Loucy (cell line): ENCODE results near the gene NOVA2.

Experiments
- H2AFZ ChIP-seq: fragments of 200-600 bp; sonication (generic); 2 replicates; pipeline ENCODE4 v1.6.0; 2016; ENCODE audit warnings: antibody characterized with exemption, mild to moderate bottlenecking, low read length, moderate library complexity
- H3F3A ChIP-seq: fragments of 200-600 bp; 2 replicates; pipeline ENCODE4 v1.6.0; 2016; ENCODE audit warnings: antibody characterized with exemption, low read depth, mild to moderate bottlenecking
- H3K27me3 ChIP-seq: fragments of 200-600 bp; sonication (generic); 2 replicates; pipeline ENCODE4 v1.6.1; 2014; ENCODE audit warnings: low read length, mild to moderate bottlenecking; ENCODE audit not compliant: insufficient read depth, poor library complexity, severe bottlenecking
- H3K36me3 ChIP-seq: fragments of 200-600 bp; sonication (generic); 2 replicates; pipeline ENCODE4 v1.6.1; 2016; ENCODE audit warnings: low read length; ENCODE audit not compliant: insufficient read depth
- H3K4me1 ChIP-seq: fragments of 200-600 bp; sonication (generic); 2 replicates; pipeline ENCODE4 v1.5.1; 2014; ENCODE audit warnings: low read length, mild to moderate bottlenecking; ENCODE audit not compliant: insufficient read depth, poor library complexity, severe bottlenecking
- H3K4me2 ChIP-seq: fragments of 200-600 bp; sonication (generic); 2 replicates; pipeline ENCODE4 v1.6.0; 2014; ENCODE audit warnings: antibody characterized with exemption, low read length, low read depth, mild to moderate bottlenecking; ENCODE audit not compliant: poor library complexity, severe bottlenecking
- H3K4me3 ChIP-seq: fragments of 200-600 bp; sonication (generic); 2 replicates; pipeline ENCODE4 v1.5.1; 2014; ENCODE audit warnings: low read length, mild to moderate bottlenecking, mixed read lengths; ENCODE audit not compliant: poor library complexity, severe bottlenecking
- H3K79me2 ChIP-seq: fragments of 200-600 bp; sonication (generic); 2 replicates; pipeline ENCODE4 v1.6.1; 2014; ENCODE audit warnings: low read length; ENCODE audit not compliant: insufficient read depth
- H3K9ac ChIP-seq: fragments of 200-600 bp; sonication (generic); 2 replicates; pipeline ENCODE4 v1.6.0; 2014; ENCODE audit warnings: mild to moderate bottlenecking, low read depth, low read length, moderate library complexity; ENCODE audit not compliant: poor library complexity, severe bottlenecking
- H3K9me2 ChIP-seq: fragments of 200-600 bp; sonication (generic); replicated peaks from 2 replicates; pipeline ENCODE4 v1.6.1; 2016; ENCODE audit warnings: low read depth, low read length, mixed read lengths
- H3K9me3 ChIP-seq: fragments of 200-600 bp; sonication (generic); 2 replicates; pipeline ENCODE4 v1.6.1; 2014; ENCODE audit warnings: mild to moderate bottlenecking, antibody characterized with exemption, low read length, low read depth; ENCODE audit not compliant: insufficient read depth
- H4K20me1 ChIP-seq: fragments of 200-600 bp; sonication (generic); 2 replicates; pipeline ENCODE4 v1.6.0; 2014; ENCODE audit warnings: antibody characterized with exemption, low read length, mild to moderate bottlenecking; ENCODE audit not compliant: insufficient read depth, poor library complexity, severe bottlenecking
- CTCF ChIP-seq: fragments of 200-600 bp; sonication (generic); conservative IDR thresholded peaks from 2 replicates; pipeline ENCODE4 v1.5.1; 2014; ENCODE audit warnings: mild to moderate bottlenecking, antibody characterized with exemption, low read length
- EZH2phosphoT487 ChIP-seq: fragments of 200-600 bp; IDR thresholded peaks from 2 replicates; pipeline ENCODE4 v1.6.1; 2018; ENCODE audit warnings: antibody characterized with exemption, mild to moderate bottlenecking, moderate library complexity, borderline replicate concordance

The NOVA2 gene

GRCh38 chr19:45954156-45954555, 19.5 kb downstream of the NOVA2 start:
- Histone ChIP-seq H3K27me3 (no peaks in the 10 kb centered on the region), H2AFZ (no peak overlapping the region), H3K4me1 (peaks cover 34% of the 10 kb centered on the region), H3K9ac (no peak overlapping the region), H3K79me2 (no peaks in the 10 kb centered on the region), H4K20me1 (no peaks in the 10 kb centered on the region), H3K4me3 (no peak overlapping the region), H3K36me3 (no peaks in the 10 kb centered on the region), H3K4me2 (no peak overlapping the region), H3F3A (no peaks in the 10 kb centered on the region), H3K9me2 (no peaks in the 10 kb centered on the region), H3K9me3 (no peaks in the 10 kb centered on the region)
- TF ChIP-seq EZH2phosphoT487, result no peak
- no peak for TF ChIP-seq CTCF

- no peaks in the 10 kb centered on the region for H3K79me2 ChIP-seq
- H3K36me3 ChIP-seq, result no peaks in the 10 kb centered on the region
- H3K27me3 ChIP-seq, result no peaks in the 10 kb centered on the region
- peaks cover 34% of the 10 kb centered on the region for H3K4me1 ChIP-seq
- no peaks in the 10 kb centered on the region for H4K20me1 ChIP-seq
- H3K9me2 ChIP-seq, result no peaks in the 10 kb centered on the region
- no peak for TF ChIP-seq EZH2phosphoT487
- no peak for TF ChIP-seq CTCF
- no peak overlapping the region for H3K9ac ChIP-seq
- no peak overlapping the region for H2AFZ ChIP-seq
- H3K4me3 ChIP-seq, result no peak overlapping the region
- H3K9me3 ChIP-seq, result no peaks in the 10 kb centered on the region
- H3F3A ChIP-seq, result no peaks in the 10 kb centered on the region
- no peak overlapping the region for H3K4me2 ChIP-seq
Measured at GRCh38 chr19:45953676-45954075, 20.0 kb downstream of the NOVA2 start.

GRCh38 chr19:45952686-45953505, 20.8 kb downstream of the NOVA2 start:
- no peaks in the 10 kb centered on the region for H3K79me2 ChIP-seq
- H3K4me3 ChIP-seq, result no peak overlapping the region
- no peaks in the 10 kb centered on the region for H4K20me1 ChIP-seq
- no peak for TF ChIP-seq EZH2phosphoT487
- TF ChIP-seq CTCF, result no peak
- H2AFZ ChIP-seq, result no peak overlapping the region
- H3K9ac ChIP-seq, result no peak overlapping the region
- no peaks in the 10 kb centered on the region for H3K36me3 ChIP-seq
- no peaks in the 10 kb centered on the region for H3K9me2 ChIP-seq
- no peaks in the 10 kb centered on the region for H3F3A ChIP-seq
- peaks cover 34% of the 10 kb centered on the region for H3K4me1 ChIP-seq
- H3K27me3 ChIP-seq, result no peaks in the 10 kb centered on the region
- no peak overlapping the region for H3K4me2 ChIP-seq
- no peaks in the 10 kb centered on the region for H3K9me3 ChIP-seq
